Omental fat pad (tissue), 4 donors: ENCODE data around the gene ZSCAN29. TPM values are rescaled to one million over a fixed set of nuclear protein-coding genes. Genes with fewer than 3 reads are reported as not detected.
"Not testable (repeated sequence)": the region's sequence is repeated elsewhere in the genome, so short reads cannot be mapped to it uniquely, and the experiment has no call there.

Experiments used
- ATAC-seq: fragments of 150-250 bp; one replicate; pipeline ENCODE4 v1.9.1; 2016; ENCODE audit warnings: mild to moderate bottlenecking, moderate library complexity; ENCODE audit not compliant: low FRiP score
- DNase-seq: peaks from one replicate; pipeline ENCODE4 v3.0.0-alpha.2; 2019; ENCODE audit warnings: low spot score
- total RNA-seq, 4 donors: library from RNA; depleted of rRNA; stranded (reverse); fragments of >200 nt; gene quantifications; one replicate each; pipeline ENCODE4 v1.1.0, GENCODE V29; 2016
- TF ChIP-seq, protein P1 (sequence below), 3 donors: fragments of 450-650 bp; IDR thresholded peaks; one replicate each; pipeline ENCODE4 v1.5.1; 2016 to 2017; ENCODE audit warnings: antibody characterized with exemption in 3 of 3, mild to moderate bottlenecking in 3 of 3, moderate library complexity in 2 of 3

Gene ZSCAN29
- total RNA-seq, 4 donors from 2014 or later: 12.0 to 26.6 (median 16.7) TPM

DNA sequence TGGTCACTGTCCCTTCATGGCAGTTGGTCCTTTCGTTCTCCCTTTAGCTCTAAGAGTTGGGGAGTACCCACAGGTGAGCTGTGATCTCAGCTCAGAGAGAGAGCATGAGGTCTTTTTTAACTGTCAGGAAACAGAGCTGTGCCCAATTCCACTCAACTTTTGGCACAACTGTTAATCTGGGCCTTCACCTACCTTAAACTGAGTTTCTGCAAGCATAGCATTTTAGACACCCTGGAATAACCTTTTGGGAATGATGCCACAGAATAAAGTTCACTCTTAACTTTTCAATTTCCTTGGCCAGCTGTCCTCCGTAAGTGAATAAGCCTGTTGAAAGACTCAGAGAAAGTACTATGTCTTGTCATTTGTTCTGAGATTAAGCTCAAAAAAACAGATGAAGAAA lies 36.0 kb upstream of the ZSCAN29 start:
- no peak for DNase-seq
- no peak for ATAC-seq
- TF ChIP-seq, protein P1, sequence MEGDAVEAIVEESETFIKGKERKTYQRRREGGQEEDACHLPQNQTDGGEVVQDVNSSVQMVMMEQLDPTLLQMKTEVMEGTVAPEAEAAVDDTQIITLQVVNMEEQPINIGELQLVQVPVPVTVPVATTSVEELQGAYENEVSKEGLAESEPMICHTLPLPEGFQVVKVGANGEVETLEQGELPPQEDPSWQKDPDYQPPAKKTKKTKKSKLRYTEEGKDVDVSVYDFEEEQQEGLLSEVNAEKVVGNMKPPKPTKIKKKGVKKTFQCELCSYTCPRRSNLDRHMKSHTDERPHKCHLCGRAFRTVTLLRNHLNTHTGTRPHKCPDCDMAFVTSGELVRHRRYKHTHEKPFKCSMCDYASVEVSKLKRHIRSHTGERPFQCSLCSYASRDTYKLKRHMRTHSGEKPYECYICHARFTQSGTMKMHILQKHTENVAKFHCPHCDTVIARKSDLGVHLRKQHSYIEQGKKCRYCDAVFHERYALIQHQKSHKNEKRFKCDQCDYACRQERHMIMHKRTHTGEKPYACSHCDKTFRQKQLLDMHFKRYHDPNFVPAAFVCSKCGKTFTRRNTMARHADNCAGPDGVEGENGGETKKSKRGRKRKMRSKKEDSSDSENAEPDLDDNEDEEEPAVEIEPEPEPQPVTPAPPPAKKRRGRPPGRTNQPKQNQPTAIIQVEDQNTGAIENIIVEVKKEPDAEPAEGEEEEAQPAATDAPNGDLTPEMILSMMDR (IDR thresholded peaks at IDR 0.05): no peak

- ATAC-seq (no peak), DNase-seq (no peak)
- TF ChIP-seq, protein P1 (IDR thresholded peaks at IDR 0.05): no peak
Observed at GRCh38 chr15:43406189-43406588, 35.3 kb upstream of the ZSCAN29 start.

GRCh38 chr15:43404130-43404529 lies 33.3 kb upstream of the ZSCAN29 start:
- TF ChIP-seq, protein P1 (IDR thresholded peaks at IDR 0.05): no peak
- DNase-seq (no peak), ATAC-seq (no peak)

DNA sequence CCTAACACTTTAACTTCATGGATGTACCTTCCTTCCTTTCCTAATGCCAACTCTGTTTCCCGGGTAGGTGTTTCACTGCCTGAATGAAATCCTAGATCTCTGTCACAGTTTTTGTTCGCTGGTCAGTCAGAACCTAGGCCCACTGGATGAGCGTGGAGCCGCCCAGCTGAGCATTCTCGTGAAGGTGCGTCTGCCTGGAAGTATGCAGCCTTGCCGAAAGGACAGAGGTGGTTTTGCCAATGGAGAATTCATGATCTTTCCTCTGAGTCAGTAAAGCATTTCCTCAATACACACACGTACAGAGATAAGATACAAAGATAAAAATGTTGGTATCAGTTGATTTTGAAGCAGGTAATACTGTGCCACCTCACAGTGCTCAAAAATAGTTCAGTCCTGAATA lies 32.8 kb upstream of the ZSCAN29 start:
- TF ChIP-seq, protein P1 (IDR thresholded peaks at IDR 0.05): no peak
- ATAC-seq (no peak), DNase-seq (no peak)

GRCh38 chr15:43402255-43402654 lies 31.4 kb upstream of the ZSCAN29 start:
- no peak for DNase-seq
- ATAC-seq: no peak
- TF ChIP-seq, protein P1 (IDR thresholded peaks at IDR 0.05): no peak

DNA sequence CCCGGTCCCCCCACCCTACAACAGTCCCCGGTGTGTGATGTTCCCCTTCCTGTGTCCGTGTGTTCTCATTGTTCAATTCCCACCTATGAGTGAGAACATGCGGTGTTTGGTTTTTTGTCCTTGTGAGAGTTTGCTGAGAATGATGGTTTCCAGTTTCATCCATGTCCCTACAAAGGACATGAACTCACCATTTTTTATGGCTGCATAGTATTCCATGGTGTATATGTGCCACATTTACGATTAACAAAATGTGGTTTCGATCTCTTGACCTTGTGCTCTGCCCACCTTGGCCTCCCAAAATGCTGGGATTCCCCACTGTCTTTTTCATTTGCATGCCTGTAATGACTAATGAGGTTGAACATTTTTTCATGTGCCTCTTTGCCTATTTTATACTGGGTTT lies 22.7 kb upstream of the ZSCAN29 start:
- not testable (repeated sequence) for ATAC-seq, DNase-seq

GRCh38 chr15:43390723-43391122 lies 19.9 kb upstream of the ZSCAN29 start:
- ATAC-seq: no peak
- no peak for DNase-seq
- TF ChIP-seq, protein P1 (IDR thresholded peaks at IDR 0.05): no peak

GRCh38 chr15:43383070-43383469 lies 12.2 kb upstream of the ZSCAN29 start:
- DNase-seq: no peak
- TF ChIP-seq, protein P1 (IDR thresholded peaks at IDR 0.05): no peak
- no peak for ATAC-seq
